Kidney epithelial cell (primary cell): ENCODE measurements around the gene LRRD1. TPM values are rescaled to one million over a fixed set of nuclear protein-coding genes. Genes with fewer than 3 reads are reported as not detected.

ENCODE experiments used
- DNase-seq: peaks from one replicate; pipeline ENCODE4 v3.0.0-alpha.2; 2010; ENCODE audit warnings: low read depth
- H3K27me3 ChIP-seq: 2 replicates; pipeline ENCODE4 v1.6.0; 2011; ENCODE audit warnings: low read length; ENCODE audit not compliant: control insufficient read depth, insufficient read depth
- H3K36me3 ChIP-seq: 2 replicates; pipeline ENCODE4 v1.5.1; 2011; ENCODE audit warnings: low read length; ENCODE audit not compliant: control insufficient read depth, insufficient read depth
- H3K4me3 ChIP-seq: 2 replicates; pipeline ENCODE4 v1.5.1; 2011; ENCODE audit warnings: low read depth, mild to moderate bottlenecking, control low read depth, low read length
- total RNA-seq: library from RNA; depleted of rRNA; stranded (reverse); fragments of >200 nt; gene quantifications from 2 replicates; pipeline ENCODE4 v1.2.3, GENCODE V29; 2015
- TF ChIP-seq, protein P1 (sequence below): IDR thresholded peaks from 2 replicates; pipeline ENCODE4 v1.5.1; 2011; ENCODE audit warnings: mild to moderate bottlenecking, moderate library complexity, low read length, control low read depth, inconsistent platforms; ENCODE audit not compliant: insufficient read depth, poor library complexity, severe bottlenecking

Gene LRRD1
- total RNA-seq, 1 donor from 2014 or later: not detected

- Histone ChIP-seq H3K36me3 (no peaks in the 10 kb centered on the region), H3K27me3 (no peaks in the 10 kb centered on the region), H3K4me3 (no peak overlapping the region)
- DNase-seq: no peak
- TF ChIP-seq, protein P1, sequence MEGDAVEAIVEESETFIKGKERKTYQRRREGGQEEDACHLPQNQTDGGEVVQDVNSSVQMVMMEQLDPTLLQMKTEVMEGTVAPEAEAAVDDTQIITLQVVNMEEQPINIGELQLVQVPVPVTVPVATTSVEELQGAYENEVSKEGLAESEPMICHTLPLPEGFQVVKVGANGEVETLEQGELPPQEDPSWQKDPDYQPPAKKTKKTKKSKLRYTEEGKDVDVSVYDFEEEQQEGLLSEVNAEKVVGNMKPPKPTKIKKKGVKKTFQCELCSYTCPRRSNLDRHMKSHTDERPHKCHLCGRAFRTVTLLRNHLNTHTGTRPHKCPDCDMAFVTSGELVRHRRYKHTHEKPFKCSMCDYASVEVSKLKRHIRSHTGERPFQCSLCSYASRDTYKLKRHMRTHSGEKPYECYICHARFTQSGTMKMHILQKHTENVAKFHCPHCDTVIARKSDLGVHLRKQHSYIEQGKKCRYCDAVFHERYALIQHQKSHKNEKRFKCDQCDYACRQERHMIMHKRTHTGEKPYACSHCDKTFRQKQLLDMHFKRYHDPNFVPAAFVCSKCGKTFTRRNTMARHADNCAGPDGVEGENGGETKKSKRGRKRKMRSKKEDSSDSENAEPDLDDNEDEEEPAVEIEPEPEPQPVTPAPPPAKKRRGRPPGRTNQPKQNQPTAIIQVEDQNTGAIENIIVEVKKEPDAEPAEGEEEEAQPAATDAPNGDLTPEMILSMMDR: no peak
Measured at GRCh38 chr7:92161271-92161670, 17.7 kb downstream of the LRRD1 start.

GRCh38 chr7:92158660-92159575, 20.0 kb downstream of the LRRD1 start:
- no peak overlapping the region for H3K4me3 ChIP-seq
- no peak for DNase-seq

DNA sequence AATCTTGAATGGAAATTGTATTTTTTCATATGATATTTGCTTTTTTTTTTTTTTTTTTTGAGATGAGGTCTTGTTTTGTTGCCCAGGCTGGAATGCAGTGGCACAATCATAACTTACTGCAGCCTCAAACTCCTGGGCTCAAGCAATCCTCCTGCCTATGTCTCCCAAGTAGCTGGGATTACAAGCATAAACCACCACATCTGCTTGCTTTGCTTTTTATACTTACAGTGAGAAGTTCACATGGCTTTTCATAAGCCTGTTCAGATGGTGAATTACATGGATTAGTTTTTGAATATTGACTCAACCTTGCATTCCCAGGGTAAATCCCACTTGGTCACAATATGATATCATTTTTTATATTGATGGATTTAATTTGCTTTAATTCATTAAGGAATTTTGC, 22.0 kb downstream of the LRRD1 start:
- no peaks in the 10 kb centered on the region for H3K27me3 ChIP-seq
- TF ChIP-seq, protein P1: no peak
- no peak for DNase-seq
- no peak overlapping the region for H3K4me3 ChIP-seq
- H3K36me3 ChIP-seq: no peaks in the 10 kb centered on the region

More at GRCh38 chr7:92158660-92159575, 20.0 kb downstream of the LRRD1 start:
- H3K27me3 ChIP-seq: no peaks in the 10 kb centered on the region
- no peaks in the 10 kb centered on the region for H3K36me3 ChIP-seq
- TF ChIP-seq, protein P1: no peak

- Histone ChIP-seq H3K4me3 (no peak overlapping the region), H3K36me3 (no peaks in the 10 kb centered on the region), H3K27me3 (no peaks in the 10 kb centered on the region)
- TF ChIP-seq, protein P1: no peak
- no peak for DNase-seq
Measured at GRCh38 chr7:92155108-92155739, 23.7 kb downstream of the LRRD1 start.

- Histone ChIP-seq H3K36me3 (no peaks in the 10 kb centered on the region), H3K27me3 (no peaks in the 10 kb centered on the region), H3K4me3 (no peak overlapping the region)
- DNase-seq: no peak
- TF ChIP-seq, protein P1: no peak
Measured at GRCh38 chr7:92150450-92151017, 28.4 kb downstream of the LRRD1 start.
